ENCODE results near the gene RPP14. TPM values are rescaled to one million over a fixed set of nuclear protein-coding genes. Genes with fewer than 3 reads are reported as not detected.
"Not testable (repeated sequence)": the region's sequence is repeated elsewhere in the genome, so short reads cannot be mapped to it uniquely, and the experiment has no call there.

The RPP14 gene
- polyA plus RNA-seq, 2 of the 4 experiments (the other 2 are of a cell fraction), result 13.2 to 21.5 TPM

DNA sequence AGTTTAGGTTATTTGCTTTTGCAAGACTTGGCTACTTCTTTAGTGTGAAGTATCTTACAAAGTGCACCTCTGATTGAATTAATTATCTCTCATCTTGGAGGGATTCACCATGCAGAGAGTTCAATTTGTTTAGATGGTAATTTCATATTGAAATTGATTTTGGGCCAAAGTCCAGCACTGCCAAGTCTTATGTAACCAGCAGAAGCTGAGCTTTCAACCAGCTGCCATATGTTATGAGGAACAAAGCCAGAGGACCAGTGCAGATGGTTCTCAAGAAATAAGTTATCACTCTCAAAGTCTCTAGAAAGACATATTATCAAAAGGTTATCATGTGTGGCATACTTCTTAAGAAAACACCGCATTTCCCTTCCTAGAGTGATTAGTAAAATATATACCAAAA, 39.5 kb upstream of the RPP14 start:
- H3K4me3 ChIP-seq, result no peak overlapping the region
- H3K4me2 ChIP-seq, result no peak overlapping the region
- H3K27ac ChIP-seq, result no peak overlapping the region
- ChIA-PET POLR2A (no interaction called here), CTCF (interaction anchor here (1.4 kb wide), 1 partner anchor 39 kb away, joined by 3 read pairs; the partner anchor contains the start of genes HTD2 and RPP14)
- no peak for FAIRE-seq
- no peaks in the 10 kb centered on the region for H3K9me3 ChIP-seq
- H3K4me1 ChIP-seq, result no peaks in the 10 kb centered on the region; the same call in 2 of the 3 replicates
- TF ChIP-seq, protein P1, sequence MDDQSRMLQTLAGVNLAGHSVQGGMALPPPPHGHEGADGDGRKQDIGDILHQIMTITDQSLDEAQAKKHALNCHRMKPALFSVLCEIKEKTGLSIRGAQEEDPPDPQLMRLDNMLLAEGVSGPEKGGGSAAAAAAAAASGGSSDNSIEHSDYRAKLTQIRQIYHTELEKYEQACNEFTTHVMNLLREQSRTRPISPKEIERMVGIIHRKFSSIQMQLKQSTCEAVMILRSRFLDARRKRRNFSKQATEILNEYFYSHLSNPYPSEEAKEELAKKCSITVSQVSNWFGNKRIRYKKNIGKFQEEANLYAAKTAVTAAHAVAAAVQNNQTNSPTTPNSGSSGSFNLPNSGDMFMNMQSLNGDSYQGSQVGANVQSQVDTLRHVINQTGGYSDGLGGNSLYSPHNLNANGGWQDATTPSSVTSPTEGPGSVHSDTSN (IDR thresholded peaks at IDR 0.05), result no peak
- TF ChIP-seq CHD2 (IDR thresholded peaks at IDR 0.05; ENCODE audit: low read length, partially characterized antibody), result no peak
- TF ChIP-seq, protein P2, sequence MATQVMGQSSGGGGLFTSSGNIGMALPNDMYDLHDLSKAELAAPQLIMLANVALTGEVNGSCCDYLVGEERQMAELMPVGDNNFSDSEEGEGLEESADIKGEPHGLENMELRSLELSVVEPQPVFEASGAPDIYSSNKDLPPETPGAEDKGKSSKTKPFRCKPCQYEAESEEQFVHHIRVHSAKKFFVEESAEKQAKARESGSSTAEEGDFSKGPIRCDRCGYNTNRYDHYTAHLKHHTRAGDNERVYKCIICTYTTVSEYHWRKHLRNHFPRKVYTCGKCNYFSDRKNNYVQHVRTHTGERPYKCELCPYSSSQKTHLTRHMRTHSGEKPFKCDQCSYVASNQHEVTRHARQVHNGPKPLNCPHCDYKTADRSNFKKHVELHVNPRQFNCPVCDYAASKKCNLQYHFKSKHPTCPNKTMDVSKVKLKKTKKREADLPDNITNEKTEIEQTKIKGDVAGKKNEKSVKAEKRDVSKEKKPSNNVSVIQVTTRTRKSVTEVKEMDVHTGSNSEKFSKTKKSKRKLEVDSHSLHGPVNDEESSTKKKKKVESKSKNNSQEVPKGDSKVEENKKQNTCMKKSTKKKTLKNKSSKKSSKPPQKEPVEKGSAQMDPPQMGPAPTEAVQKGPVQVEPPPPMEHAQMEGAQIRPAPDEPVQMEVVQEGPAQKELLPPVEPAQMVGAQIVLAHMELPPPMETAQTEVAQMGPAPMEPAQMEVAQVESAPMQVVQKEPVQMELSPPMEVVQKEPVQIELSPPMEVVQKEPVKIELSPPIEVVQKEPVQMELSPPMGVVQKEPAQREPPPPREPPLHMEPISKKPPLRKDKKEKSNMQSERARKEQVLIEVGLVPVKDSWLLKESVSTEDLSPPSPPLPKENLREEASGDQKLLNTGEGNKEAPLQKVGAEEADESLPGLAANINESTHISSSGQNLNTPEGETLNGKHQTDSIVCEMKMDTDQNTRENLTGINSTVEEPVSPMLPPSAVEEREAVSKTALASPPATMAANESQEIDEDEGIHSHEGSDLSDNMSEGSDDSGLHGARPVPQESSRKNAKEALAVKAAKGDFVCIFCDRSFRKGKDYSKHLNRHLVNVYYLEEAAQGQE (IDR thresholded peaks at IDR 0.05), result no peak
- TF ChIP-seq RARB (CRISPR knock-in tag; IDR thresholded peaks at IDR 0.05), result no peak
- no peak for TF ChIP-seq CEBPB (IDR thresholded peaks at IDR 0.05)
- TF ChIP-seq NFE2L2 (conservative IDR thresholded peaks at IDR 0.05; ENCODE audit: low read length), result no peak
- TF ChIP-seq ZFP36 (IDR thresholded peaks at IDR 0.05; ENCODE audit: borderline replicate concordance, partially characterized antibody), result no peak
- no peak for TF ChIP-seq POLR2AphosphoS2 (conservative IDR thresholded peaks at IDR 0.05; ENCODE audit: low read length)
- no peak for TF ChIP-seq CHD4 (IDR thresholded peaks at IDR 0.05; ENCODE audit: borderline replicate concordance)
- TF ChIP-seq EP300 (IDR thresholded peaks at IDR 0.05), result no peak
- no peak for TF ChIP-seq HDAC2 (IDR thresholded peaks at IDR 0.05)
- TF ChIP-seq NR3C1 (IDR thresholded peaks at IDR 0.05), result no peak
- TF ChIP-seq EHMT2 (IDR thresholded peaks at IDR 0.05; ENCODE audit: low read depth), result no peak
- TF ChIP-seq, protein P3, sequence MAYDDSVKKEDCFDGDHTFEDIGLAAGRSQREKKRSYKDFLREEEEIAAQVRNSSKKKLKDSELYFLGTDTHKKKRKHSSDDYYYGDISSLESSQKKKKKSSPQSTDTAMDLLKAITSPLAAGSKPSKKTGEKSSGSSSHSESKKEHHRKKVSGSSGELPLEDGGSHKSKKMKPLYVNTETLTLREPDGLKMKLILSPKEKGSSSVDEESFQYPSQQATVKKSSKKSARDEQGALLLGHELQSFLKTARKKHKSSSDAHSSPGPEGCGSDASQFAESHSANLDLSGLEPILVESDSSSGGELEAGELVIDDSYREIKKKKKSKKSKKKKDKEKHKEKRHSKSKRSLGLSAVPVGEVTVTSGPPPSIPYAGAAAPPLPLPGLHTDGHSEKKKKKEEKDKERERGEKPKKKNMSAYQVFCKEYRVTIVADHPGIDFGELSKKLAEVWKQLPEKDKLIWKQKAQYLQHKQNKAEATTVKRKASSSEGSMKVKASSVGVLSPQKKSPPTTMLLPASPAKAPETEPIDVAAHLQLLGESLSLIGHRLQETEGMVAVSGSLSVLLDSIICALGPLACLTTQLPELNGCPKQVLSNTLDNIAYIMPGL (CRISPR knock-in tag; IDR thresholded peaks at IDR 0.05; ENCODE audit: borderline replicate concordance), result no peak
- no peak for TF ChIP-seq ZSCAN20 (CRISPR knock-in tag; IDR thresholded peaks at IDR 0.05)
- no peak for TF ChIP-seq RAD21 (conservative IDR thresholded peaks at IDR 0.05 in 1 of 2, IDR thresholded peaks at IDR 0.05 in 1 of 2)
- TF ChIP-seq POLR2A (IDR thresholded peaks at IDR 0.05; ENCODE audit: low read length), result no peak
- no peak for TF ChIP-seq TFCP2L1 (CRISPR knock-in tag; IDR thresholded peaks at IDR 0.05)
- no peak for DNase-seq (ENCODE audit: low read depth in 1 of 2, low spot score in 1 of 2)
- 100% methylated on average over 1 of the region's 1 CpG for WGBS (ENCODE audit: missing lambda C conversion rate)
- no peak for ATAC-seq

DNA sequence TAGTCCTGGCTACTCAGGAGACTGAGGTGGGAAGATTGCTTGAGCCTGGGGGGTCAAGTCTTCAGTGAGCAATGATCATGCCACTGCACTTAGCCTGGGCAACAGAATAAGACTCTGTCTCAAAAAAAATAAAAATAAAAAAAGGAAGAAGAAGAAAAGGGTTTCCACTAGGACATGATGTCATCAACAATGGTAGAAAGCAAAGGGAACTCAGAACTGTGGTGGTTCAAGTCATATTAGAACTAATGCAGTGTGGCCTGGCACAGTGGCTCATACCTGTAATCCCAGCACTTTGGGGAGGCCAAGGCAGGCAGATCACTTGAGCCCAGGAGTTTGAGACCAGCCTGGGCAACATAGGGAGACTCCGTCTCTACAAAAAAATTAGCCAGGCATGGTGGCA, 38.5 kb upstream of the RPP14 start:
- ATAC-seq; H3K4me1 ChIP-seq; FAIRE-seq; H3K4me2 ChIP-seq; DNase-seq (ENCODE audit: low read depth in 1 of 2, low spot score in 1 of 2); H3K9me3 ChIP-seq; H3K4me3 ChIP-seq; H3K27ac ChIP-seq; CTCF ChIA-PET; POLR2A ChIA-PET: not testable (repeated sequence)
- 100% methylated on average over 1 of the region's 1 CpG for WGBS (ENCODE audit: missing lambda C conversion rate)

DNA sequence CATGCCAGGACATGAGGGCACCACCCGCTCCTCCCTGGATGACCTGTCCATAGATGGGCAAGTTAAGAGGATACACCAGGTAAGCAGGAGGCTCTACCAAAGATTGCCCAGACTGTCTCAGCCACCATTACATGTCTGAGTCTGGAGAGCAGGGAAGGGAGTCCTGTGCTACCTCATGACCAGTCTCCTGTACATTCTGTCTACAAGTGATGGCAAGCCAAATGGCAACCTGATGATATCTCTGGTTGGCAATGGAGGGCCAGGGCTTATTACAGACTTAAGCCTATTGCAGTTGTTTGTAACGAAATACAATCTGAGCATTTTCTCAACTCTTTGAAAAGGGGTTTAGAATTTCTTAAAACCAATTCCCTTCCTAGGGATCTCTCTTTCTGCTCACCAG, 36.7 kb upstream of the RPP14 start:
- no peak for TF ChIP-seq JUN (IDR thresholded peaks at IDR 0.05)
- no peak for TF ChIP-seq MAZ (IDR thresholded peaks at IDR 0.05; ENCODE audit: borderline replicate concordance, low read depth, low read length)
- TF ChIP-seq CHD4 (IDR thresholded peaks at IDR 0.05; ENCODE audit: borderline replicate concordance), result no peak
- TF ChIP-seq ZNF302 (CRISPR knock-in tag; IDR thresholded peaks at IDR 0.05), result no peak
- TF ChIP-seq, protein P4, sequence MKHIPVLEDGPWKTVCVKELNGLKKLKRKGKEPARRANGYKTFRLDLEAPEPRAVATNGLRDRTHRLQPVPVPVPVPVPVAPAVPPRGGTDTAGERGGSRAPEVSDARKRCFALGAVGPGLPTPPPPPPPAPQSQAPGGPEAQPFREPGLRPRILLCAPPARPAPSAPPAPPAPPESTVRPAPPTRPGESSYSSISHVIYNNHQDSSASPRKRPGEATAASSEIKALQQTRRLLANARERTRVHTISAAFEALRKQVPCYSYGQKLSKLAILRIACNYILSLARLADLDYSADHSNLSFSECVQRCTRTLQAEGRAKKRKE (CRISPR knock-in tag; IDR thresholded peaks at IDR 0.05; ENCODE audit: low read depth), result no peak
- no peak for TF ChIP-seq NR3C1 (IDR thresholded peaks at IDR 0.05)
- no peak for TF ChIP-seq JUNB (IDR thresholded peaks at IDR 0.05)
- H3K4me1 ChIP-seq, result peaks cover 10% of the 10 kb centered on the region
- 88% methylated on average over 2 of the region's 2 CpGs for WGBS (ENCODE audit: missing lambda C conversion rate)
- no peak overlapping the region for H3K4me2 ChIP-seq
- FAIRE-seq (no peak), DNase-seq (ENCODE audit: low read depth in 1 of 2, low spot score in 1 of 2) (no peak), ATAC-seq (no peak)
- ChIA-PET CTCF (no interaction called here), POLR2A (no interaction called here)
- no peaks in the 10 kb centered on the region for H3K9me3 ChIP-seq
- H3K4me3 ChIP-seq, result no peak overlapping the region
- H3K27ac ChIP-seq, result no peak overlapping the region
